GM12891 (cell line): ENCODE data around the gene DNAH10.

ENCODE experiments used
- PAX5 ChIP-seq: IDR thresholded peaks from 2 replicates; pipeline ENCODE4 v1.6.1; 2011; ENCODE audit warnings: low read length, moderate library complexity, mild to moderate bottlenecking; ENCODE audit not compliant: insufficient read depth, severe bottlenecking
- POLR2A ChIP-seq: IDR thresholded peaks from 2 replicates; pipeline ENCODE4 v1.6.1; 2011; ENCODE audit warnings: low read depth, low read length, control low read depth
- POLR2AphosphoS5 ChIP-seq: IDR thresholded peaks from 2 replicates; pipeline ENCODE4 v1.6.1; 2011; ENCODE audit warnings: low read depth, low read length, control low read depth
- POU2F2 ChIP-seq: IDR thresholded peaks from 2 replicates; pipeline ENCODE4 v1.6.1; 2011; ENCODE audit warnings: low read depth, mild to moderate bottlenecking, control low read depth, low read length, moderate library complexity
- SPI1 ChIP-seq: IDR thresholded peaks from 2 replicates; pipeline ENCODE4 v1.6.1; 2011; ENCODE audit warnings: low read depth, low read length, control low read depth
- TAF1 ChIP-seq: IDR thresholded peaks from 2 replicates; pipeline ENCODE4 v1.6.1; 2011; ENCODE audit warnings: low read depth, low read length, control low read depth

DNA sequence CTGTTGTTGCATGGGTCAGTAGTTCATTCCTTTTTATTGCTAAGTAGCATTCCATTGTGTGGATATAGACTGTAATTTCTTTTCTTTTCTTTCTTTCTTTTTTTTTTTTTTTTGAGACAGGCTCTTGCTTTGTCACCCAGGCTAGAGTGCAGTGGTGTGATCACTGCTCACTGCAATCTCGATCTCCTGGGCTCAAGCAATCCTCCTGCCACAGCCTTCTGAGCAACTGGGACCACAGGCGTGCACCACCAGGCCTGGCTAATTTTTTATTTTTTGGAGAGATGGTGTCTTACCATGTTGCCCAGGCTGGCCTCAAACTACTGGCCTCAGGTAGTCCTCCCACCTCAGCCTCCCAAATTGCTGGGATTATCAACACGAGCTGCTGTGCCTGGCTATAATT lies 44.8 kb upstream of the DNAH10 start:
- no peak for TF ChIP-seq POLR2A
- TF ChIP-seq POLR2AphosphoS5 = no peak
- no peak for TF ChIP-seq TAF1
- no peak for TF ChIP-seq SPI1
- no peak for TF ChIP-seq PAX5
- no peak for TF ChIP-seq POU2F2
